ENCODE measurements around the gene NTMT1. TPM values are rescaled to one million over a fixed set of nuclear protein-coding genes. Genes with fewer than 3 reads are reported as not detected.
"Not testable (repeated sequence)": the region's sequence is repeated elsewhere in the genome, so short reads cannot be mapped to it uniquely, and the experiment has no call there.

The NTMT1 gene
- total RNA-seq, 1 experiment from 2014 or later: 77.0 TPM

DNA sequence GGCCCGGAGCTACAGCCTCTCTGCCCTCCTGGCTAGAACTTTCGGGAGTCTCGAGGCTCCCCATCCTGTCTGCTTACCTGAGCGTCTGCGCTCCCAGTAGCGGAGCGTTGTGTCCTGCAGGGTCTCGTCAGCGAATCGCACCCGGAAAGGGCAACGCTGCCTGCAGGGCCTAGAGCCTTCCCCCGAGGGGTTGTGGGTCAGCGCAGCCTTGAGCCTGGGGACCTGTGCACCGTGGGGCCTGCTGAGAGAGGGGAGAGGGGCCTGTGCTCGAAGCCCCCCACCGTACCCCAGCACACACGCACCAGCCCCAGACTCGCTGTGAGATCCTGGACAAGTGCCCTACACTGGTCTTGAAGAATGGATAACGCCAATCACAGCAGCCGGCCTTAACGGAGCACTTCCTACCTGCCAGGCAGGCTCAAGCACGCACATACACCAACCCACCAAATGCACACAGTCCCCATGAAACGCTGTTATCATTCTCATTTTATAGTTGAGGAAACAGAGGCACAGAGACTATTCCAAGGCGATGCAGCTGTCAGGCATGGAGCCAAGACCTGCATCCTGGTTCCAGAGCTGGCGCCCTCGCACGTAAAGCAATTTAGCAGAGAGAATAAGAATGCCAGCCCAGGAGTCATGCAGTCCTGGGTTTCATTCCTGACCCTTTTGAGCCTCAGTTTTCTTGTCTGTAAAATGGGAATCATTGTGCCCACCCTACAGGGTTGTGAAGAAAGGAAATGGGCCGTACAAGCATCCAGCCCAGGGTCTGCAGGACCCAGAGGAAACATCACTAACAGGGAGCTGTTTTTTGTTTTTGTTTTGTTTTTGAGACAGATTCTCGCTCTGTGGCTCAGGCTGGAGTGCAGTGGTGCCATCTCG lies 10.3 kb upstream of the NTMT1 start:
- DNase-seq (ENCODE audit: low read depth): no peak

DNA sequence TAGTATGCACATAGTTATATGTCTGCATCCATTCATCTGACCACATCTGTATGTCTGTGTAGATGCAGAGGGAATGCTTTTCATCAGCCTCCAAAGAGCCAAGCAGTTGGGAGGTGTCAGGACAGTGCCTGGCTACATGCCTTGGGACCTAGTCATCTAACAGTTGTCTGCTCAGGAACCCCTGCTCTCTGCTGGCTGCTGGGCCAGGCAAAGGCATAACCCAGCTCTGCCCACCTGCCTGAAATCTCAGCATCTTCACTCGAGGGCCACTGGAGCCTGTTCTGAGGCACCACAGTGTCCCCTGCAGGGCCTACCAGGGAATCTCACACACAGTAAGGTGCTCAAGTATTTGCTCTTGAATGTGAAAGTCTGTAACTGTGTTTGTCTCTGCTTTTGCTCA lies 8.8 kb upstream of the NTMT1 start:
- DNase-seq (ENCODE audit: low read depth): peak; percentile 78

- DNase-seq (ENCODE audit: low read depth): peak; percentile 49
Observed at GRCh38 chr9:129619787-129620668, 5.9 kb upstream of the NTMT1 start.

DNA sequence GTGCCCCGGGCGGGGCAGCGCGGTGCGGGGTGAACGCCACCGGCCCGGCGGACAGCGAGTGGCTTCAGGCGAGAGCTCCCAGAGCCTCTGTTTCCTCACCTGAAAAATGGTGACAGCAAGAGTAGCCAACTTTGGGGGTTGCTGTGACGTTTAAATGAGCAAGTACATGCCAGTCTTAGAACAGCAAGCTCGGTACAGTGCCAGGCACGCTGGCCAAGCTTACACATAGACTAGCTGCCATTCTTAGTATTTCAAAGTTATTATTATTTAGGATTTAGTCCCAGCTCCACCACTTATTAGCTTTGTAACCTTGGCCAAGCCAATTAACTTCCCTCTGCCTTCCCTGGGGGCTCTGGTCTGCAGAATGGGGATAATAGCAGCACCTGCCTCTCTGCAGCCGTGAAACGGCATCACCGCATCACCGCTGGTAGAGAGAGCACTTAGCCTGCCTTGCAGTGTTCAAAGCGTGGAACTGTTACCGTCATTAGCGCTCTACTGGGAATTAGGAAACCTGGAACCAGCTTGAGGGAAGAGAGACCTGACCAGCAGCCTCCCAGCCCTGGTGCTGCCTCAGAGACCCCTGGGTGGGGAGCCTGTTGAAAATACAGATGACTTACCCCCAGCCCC lies 5.2 kb upstream of the NTMT1 start, which contains the start of gene C9orf50:
C9orf50 (minus strand) TSS at position 433 of the 627 bp plus-strand sequence. CDS start 527 bp downstream, outside the sequence.
- no peak for DNase-seq (ENCODE audit: low read depth)

- no peak for DNase-seq (ENCODE audit: low read depth)
Observed at GRCh38 chr9:129623331-129623730, 2.6 kb upstream of the NTMT1 start.

DNA sequence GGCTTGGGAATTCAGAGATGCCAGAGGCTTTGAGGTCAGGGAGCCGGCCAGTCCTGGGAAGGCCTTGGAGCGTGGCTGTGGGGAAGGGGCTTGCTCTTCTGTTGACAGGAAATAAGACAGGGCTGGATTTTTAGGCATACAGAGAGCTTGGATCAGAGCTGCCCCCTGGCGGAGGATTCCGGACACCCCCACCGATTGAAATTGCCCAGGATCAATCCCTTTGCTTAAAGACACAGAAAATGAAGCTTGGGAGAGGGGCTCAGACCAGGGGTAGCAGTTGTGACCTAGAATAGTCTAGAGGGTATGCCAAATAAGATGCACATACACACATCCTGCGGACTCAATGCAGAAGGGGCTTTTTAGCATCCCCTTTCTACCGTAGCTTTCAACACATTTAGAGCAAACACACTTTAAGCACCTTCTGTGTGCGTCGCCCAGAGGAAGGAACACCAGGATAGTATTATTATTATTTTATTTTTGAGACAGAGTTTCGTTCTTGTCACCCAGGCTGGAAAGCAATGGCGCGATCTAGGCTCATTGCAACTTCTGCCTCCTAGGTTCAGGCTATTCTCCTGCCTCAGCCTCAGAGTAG lies 1.7 kb upstream of the NTMT1 start:
- peak; percentile 47 for DNase-seq (ENCODE audit: low read depth)

- no peak for DNase-seq (ENCODE audit: low read depth)
Observed at GRCh38 chr9:129624947-129625346, 1.0 kb upstream of the NTMT1 start.

GRCh38 chr9:129626625-129627284 lies 792 bp downstream of the NTMT1 start:
- peak; percentile 87 for DNase-seq (ENCODE audit: low read depth)

GRCh38 chr9:129627556-129628440 lies 1.8 kb downstream of the NTMT1 start:
- DNase-seq (ENCODE audit: low read depth): peak; percentile 64

GRCh38 chr9:129628709-129629108 lies 2.7 kb downstream of the NTMT1 start:
- no peak for DNase-seq (ENCODE audit: low read depth)

DNA sequence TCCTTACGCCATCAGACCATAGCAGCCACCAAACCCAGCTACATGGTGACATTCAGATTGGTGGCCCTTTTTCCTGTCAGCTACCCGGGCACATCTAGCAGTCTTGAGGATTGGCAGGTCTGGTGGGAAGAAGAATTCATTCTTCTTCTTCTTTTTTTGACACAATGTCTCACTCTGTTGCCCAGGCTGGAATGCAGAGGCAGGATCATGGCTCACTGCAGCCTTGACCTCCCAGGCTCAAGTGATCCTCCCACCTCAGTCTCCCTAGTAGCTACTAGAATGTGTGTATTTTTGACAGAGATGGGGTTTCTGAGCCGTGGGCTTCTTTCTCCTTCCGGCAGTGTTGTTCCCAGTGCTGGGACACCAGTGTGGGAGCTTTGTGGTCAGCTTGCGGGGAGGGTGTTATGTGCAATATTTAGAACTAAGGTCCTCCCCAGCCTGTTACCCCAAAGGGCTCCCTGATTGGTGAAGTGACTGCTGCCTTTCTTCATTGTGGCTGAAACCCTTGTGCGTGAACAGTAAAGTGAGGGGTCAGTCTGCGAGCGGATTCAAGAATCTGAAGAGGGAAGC lies 3.4 kb downstream of the NTMT1 start:
- no peak for DNase-seq (ENCODE audit: low read depth)

DNA sequence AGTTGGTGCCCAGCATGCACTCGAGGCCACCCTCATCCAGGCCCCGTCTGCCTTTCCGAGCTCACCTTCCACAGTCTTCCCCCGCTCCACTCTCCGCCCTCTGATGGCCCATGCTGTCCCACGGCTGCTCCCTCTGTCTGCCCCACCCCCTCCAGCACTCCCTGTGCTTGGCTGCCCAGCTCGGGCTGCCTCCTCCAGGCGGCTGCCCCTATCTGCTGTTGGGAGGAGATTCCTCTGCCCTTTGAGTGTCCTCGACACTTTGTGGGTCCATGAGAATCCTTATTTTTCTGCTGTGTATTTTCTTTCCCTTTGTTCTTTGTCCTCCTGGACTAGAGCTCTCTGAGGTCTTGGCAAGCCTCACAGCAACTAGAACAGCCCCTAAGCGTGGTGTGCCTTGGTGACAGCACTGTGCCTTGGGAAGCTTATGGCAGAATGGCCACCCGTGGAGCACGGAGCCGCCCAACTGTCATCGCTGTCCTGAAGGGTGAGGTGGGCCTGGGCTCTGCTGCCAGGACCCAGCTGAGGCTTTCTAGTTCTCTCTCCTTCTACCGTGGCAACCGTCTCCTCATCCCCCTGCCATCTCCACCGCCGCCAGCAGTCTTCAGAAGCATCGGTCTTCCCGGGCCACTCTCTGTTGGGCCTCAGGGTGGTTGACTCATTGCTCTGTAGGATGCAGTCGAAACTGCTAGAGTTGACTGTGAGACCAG lies 5.2 kb downstream of the NTMT1 start:
- DNase-seq (ENCODE audit: low read depth): peak; percentile 84

- no peak for DNase-seq (ENCODE audit: low read depth)
Observed at GRCh38 chr9:129631674-129632129, 5.7 kb downstream of the NTMT1 start.

- DNase-seq (ENCODE audit: low read depth): peak; percentile 69
Observed at GRCh38 chr9:129632460-129632859, 6.5 kb downstream of the NTMT1 start.

DNA sequence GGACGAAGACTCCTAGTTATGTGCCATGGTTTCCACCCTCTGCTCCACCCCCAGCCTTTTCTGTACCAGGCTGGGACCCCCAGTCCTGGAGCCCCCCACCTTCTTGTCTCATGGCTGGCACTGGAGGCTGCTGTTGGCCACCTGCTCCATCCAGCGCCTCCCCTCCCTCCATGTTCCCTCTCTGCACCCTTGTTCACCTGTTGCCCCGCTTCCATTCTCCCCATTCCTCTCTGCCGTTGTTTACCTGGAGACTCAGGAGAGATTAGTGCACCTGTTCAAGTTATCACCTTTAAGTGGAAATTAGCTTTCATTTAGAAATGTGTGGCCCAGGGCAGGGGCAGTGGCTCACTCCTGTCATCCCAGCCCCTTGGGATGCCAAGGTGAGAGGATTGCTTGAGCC lies 7.2 kb downstream of the NTMT1 start:
- no peak for DNase-seq (ENCODE audit: low read depth)

GRCh38 chr9:129633848-129634247 lies 7.9 kb downstream of the NTMT1 start:
- DNase-seq (ENCODE audit: low read depth): no peak

- no peak for DNase-seq (ENCODE audit: low read depth)
Observed at GRCh38 chr9:129635099-129636065, 9.4 kb downstream of the NTMT1 start.

DNA sequence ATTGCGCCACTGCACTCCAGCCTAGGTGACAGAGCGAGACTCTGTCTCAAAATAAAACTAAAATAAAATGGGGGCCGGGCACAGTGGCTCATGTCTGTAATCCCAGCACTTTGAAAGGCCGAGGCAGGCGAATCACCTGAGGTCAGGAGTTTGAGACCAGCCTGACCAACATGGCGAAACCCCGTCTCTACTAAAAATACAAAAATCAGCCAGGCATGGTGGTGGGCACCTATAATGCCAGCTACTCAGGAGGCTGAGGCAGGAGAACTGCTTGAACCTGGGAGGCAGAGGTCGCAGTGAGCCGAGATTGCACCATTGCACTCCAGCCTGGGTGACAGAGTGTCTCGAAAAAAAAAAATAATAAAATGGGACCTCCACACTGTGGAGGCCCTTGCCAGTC lies 10.4 kb downstream of the NTMT1 start:
- DNase-seq (ENCODE audit: low read depth): not testable (repeated sequence)
